HG02840 (cell line): ENCODE measurements around the gene CDK5.

ENCODE experiments used
- ATAC-seq: cut with Tn5 transposase; IDR thresholded peaks from one replicate; pipeline ENCODE4 v1.9.1; 2021; ENCODE audit warnings: mild to moderate bottlenecking, moderate library complexity, moderate number of reproducible peaks; ENCODE audit not compliant: unreplicated experiment, low FRiP score

CDK5 gene

GRCh38 chr7:151006590-151007300 is 51.0 kb downstream of the CDK5 start:
- ATAC-seq: no peak

- ATAC-seq: no peak
Measured at GRCh38 chr7:151005566-151005965, 52.1 kb downstream of the CDK5 start.
